ENCODE results near the gene CASP4.
"Not testable (repeated sequence)": the region's sequence is repeated elsewhere in the genome, so short reads cannot be mapped to it uniquely, and the experiment has no call there.

CASP4 gene

DNA sequence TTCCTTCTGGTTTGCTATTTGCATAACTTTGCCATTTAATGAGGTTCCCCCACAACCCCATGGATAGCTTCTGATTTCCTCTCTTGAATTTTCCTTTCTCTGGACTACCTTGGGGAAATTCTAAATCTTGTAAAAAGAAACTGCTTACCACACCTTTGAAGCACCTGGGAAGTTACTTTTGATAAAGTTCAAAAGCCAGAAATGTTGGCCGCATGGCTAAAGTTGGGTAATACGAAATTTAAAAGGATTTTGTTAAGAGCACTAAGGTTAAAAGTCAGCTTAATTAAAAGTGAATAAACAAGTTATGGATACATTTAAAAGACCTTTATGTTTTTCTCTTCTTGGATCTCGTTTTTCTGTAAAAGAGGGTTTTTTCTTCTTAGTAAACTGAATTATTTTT lies 5.5 kb downstream of the CASP4 start:
- Histone ChIP-seq H3K27me3 (ENCODE audit: control insufficient read depth, insufficient read depth, low read length) (no peaks in the 10 kb centered on the region), H3K9ac (ENCODE audit: low read depth, low read length) (no peak overlapping the region), H3K27ac (ENCODE audit: low read depth, low read length) (no peak overlapping the region), H3K9me3 (ENCODE audit: control insufficient read depth, insufficient read depth, low read length) (peaks cover 19% of the 10 kb centered on the region), H3K36me3 (ENCODE audit: control insufficient read depth, insufficient read depth, low read length) (no peaks in the 10 kb centered on the region), H3K4me3 (ENCODE audit: low read depth, low read length) (no peak overlapping the region), H3K4me1 (ENCODE audit: control insufficient read depth, insufficient read depth, low read length) (no peaks in the 10 kb centered on the region)

DNA sequence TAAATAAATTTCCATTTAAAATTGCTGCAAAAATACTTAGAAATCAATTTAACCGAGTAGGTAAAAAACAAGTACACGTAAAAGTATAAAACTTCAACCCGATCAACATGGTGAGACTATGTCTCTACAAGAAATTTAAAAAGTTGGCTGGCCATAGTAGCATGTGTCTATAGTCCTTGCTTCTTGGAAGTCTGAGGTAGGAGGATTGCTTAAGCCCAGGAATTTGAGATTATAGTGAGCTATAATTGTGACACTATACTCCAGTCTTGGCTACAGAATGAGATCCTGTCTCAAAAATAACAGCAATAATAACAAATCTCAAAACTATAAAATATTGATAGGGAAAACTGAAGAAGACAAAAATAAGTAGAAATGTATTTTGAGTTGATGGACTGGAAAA lies 11.1 kb downstream of the CASP4 start:
- H3K4me3 ChIP-seq (ENCODE audit: low read depth, low read length) = no peak overlapping the region
- H3K9ac ChIP-seq (ENCODE audit: low read depth, low read length) = no peak overlapping the region
- H3K27ac ChIP-seq (ENCODE audit: low read depth, low read length) = no peak overlapping the region
- H3K27me3 ChIP-seq (ENCODE audit: control insufficient read depth, insufficient read depth, low read length) = no peaks in the 10 kb centered on the region
- no peaks in the 10 kb centered on the region for H3K4me1 ChIP-seq (ENCODE audit: control insufficient read depth, insufficient read depth, low read length)
- peaks cover 6% of the 10 kb centered on the region; the same call in 1 of the 2 replicates for H3K9me3 ChIP-seq (ENCODE audit: control insufficient read depth, insufficient read depth, low read length)
- H3K36me3 ChIP-seq (ENCODE audit: control insufficient read depth, insufficient read depth, low read length) = no peaks in the 10 kb centered on the region

DNA sequence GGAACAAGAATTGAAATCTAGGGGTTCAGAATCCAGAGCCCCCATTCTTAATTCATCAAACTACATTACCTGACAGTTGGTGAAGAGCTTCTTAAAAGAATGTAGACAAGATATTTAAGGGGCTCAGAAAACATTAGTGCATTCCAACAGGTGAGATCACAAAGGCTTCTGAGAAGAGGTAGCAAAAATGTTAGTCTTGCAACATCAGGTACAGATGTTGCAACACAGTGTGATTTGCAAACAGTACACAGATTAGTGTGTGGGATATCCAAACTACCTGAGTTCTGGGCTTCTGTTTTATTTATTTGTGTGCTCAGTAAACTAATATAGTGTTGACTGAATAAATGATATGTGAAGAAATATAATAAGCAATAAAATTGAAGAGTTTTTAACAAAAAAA lies 11.8 kb downstream of the CASP4 start:
- Histone ChIP-seq H3K4me1 (ENCODE audit: control insufficient read depth, insufficient read depth, low read length) (no peaks in the 10 kb centered on the region), H3K9me3 (ENCODE audit: control insufficient read depth, insufficient read depth, low read length) (peaks cover 4% of the 10 kb centered on the region; the same call in 1 of the 2 replicates), H3K27ac (ENCODE audit: low read depth, low read length) (no peak overlapping the region), H3K27me3 (ENCODE audit: control insufficient read depth, insufficient read depth, low read length) (no peaks in the 10 kb centered on the region), H3K36me3 (ENCODE audit: control insufficient read depth, insufficient read depth, low read length) (no peaks in the 10 kb centered on the region), H3K9ac (ENCODE audit: low read depth, low read length) (no peak overlapping the region), H3K4me3 (ENCODE audit: low read depth, low read length) (no peak overlapping the region)

DNA sequence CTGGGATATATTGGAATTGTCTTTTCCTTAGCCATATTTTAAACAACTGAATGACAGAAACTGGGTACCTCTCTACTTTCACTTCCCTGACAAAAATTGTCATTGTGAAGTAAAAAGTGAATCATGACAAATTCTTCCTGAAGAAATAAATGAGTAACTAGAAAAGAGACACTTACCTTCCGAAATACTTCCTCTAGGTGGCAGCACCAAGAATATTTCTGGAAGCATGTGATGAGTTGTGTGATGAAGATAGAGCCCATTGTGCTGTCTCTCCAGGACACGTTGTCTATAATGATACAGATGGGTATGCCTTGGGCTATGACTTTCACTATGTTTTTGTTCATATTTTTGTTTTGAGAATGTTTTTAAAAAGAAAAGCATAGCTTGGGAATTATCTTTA lies 21.5 kb downstream of the CASP4 start:
- Histone ChIP-seq H3K9ac (ENCODE audit: low read depth, low read length) (no peak overlapping the region), H3K36me3 (ENCODE audit: control insufficient read depth, insufficient read depth, low read length) (no peaks in the 10 kb centered on the region), H3K27me3 (ENCODE audit: control insufficient read depth, insufficient read depth, low read length) (no peaks in the 10 kb centered on the region), H3K9me3 (ENCODE audit: control insufficient read depth, insufficient read depth, low read length) (no peaks in the 10 kb centered on the region), H3K27ac (ENCODE audit: low read depth, low read length) (no peak overlapping the region), H3K4me1 (ENCODE audit: control insufficient read depth, insufficient read depth, low read length) (no peaks in the 10 kb centered on the region), H3K4me3 (ENCODE audit: low read depth, low read length) (no peak overlapping the region)

DNA sequence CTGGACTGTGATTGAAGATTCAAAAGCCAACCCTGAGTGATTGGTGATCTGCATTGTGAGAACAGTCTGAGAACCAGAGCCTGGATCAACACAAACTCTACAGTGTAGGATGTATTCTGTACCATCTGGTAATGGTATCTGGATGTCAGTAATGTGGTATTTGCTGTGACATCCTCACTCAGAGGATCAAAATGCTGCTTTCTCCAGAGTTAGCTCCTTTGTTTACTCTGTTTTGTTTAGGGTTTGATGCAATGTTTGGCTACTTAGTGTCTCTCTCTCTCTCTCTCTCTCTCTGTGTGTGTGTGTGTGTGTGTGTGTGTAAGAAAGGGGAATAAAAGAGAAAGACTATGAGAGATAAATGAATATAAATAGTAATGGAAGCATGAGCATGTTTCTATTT lies 24.3 kb downstream of the CASP4 start:
- no peaks in the 10 kb centered on the region for H3K4me1 ChIP-seq (ENCODE audit: control insufficient read depth, insufficient read depth, low read length)
- H3K9me3 ChIP-seq (ENCODE audit: control insufficient read depth, insufficient read depth, low read length) = no peaks in the 10 kb centered on the region
- no peak overlapping the region for H3K4me3 ChIP-seq (ENCODE audit: low read depth, low read length)
- H3K27me3 ChIP-seq (ENCODE audit: control insufficient read depth, insufficient read depth, low read length) = no peaks in the 10 kb centered on the region
- H3K27ac ChIP-seq (ENCODE audit: low read depth, low read length) = no peak overlapping the region
- no peaks in the 10 kb centered on the region for H3K36me3 ChIP-seq (ENCODE audit: control insufficient read depth, insufficient read depth, low read length)
- H3K9ac ChIP-seq (ENCODE audit: low read depth, low read length) = no peak overlapping the region

DNA sequence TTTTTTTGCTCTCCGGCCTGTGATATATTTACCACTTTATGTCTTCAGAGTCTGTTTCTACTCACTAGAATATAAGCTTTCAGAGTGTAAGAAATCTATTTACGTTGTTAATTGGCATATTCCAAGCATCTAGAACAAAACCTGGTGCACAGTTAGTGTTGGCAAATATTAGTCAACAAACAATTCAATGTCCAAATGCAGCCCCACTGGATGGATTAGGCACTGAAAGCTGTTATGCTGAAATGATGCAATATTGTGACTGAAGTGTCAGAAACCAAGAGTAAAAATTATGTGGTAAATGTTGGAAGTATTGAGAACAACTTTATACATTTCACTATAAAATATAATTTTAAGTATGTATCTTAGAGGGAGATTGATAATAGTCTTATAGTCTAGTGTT lies 24.8 kb downstream of the CASP4 start:
- Histone ChIP-seq H3K9me3 (ENCODE audit: control insufficient read depth, insufficient read depth, low read length) (no peaks in the 10 kb centered on the region), H3K27me3 (ENCODE audit: control insufficient read depth, insufficient read depth, low read length) (no peaks in the 10 kb centered on the region), H3K4me1 (ENCODE audit: control insufficient read depth, insufficient read depth, low read length) (no peaks in the 10 kb centered on the region), H3K9ac (ENCODE audit: low read depth, low read length) (no peak overlapping the region), H3K27ac (ENCODE audit: low read depth, low read length) (no peak overlapping the region), H3K36me3 (ENCODE audit: control insufficient read depth, insufficient read depth, low read length) (no peaks in the 10 kb centered on the region), H3K4me3 (ENCODE audit: low read depth, low read length) (no peak overlapping the region)

DNA sequence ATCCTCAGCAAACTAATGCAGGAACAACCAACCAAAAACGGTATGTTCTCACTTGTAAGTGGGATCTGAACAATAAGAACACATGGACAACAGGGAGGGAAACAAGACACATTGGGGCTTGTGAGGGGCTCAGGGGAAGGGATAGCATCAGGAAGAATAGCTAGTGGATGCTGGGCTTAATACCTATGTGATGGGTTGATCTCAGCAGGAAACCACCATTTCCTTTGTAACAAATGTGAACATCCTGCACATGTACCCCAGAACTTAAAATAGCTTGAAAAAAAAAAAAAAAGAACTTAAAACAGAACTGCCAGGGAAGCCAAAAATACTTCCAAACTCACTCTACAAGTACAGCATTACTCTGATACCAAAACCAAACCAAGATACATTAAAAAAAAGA lies 33.8 kb downstream of the CASP4 start:
- Histone ChIP-seq H3K9ac (ENCODE audit: low read depth, low read length) (no peak overlapping the region), H3K4me1 (ENCODE audit: control insufficient read depth, insufficient read depth, low read length) (no peaks in the 10 kb centered on the region), H3K36me3 (ENCODE audit: control insufficient read depth, insufficient read depth, low read length) (no peaks in the 10 kb centered on the region), H3K27ac (ENCODE audit: low read depth, low read length) (no peak overlapping the region), H3K4me3 (ENCODE audit: low read depth, low read length) (no peak overlapping the region), H3K9me3 (ENCODE audit: control insufficient read depth, insufficient read depth, low read length) (no peaks in the 10 kb centered on the region; the same call in 1 of the 2 replicates), H3K27me3 (ENCODE audit: control insufficient read depth, insufficient read depth, low read length) (no peaks in the 10 kb centered on the region)

DNA sequence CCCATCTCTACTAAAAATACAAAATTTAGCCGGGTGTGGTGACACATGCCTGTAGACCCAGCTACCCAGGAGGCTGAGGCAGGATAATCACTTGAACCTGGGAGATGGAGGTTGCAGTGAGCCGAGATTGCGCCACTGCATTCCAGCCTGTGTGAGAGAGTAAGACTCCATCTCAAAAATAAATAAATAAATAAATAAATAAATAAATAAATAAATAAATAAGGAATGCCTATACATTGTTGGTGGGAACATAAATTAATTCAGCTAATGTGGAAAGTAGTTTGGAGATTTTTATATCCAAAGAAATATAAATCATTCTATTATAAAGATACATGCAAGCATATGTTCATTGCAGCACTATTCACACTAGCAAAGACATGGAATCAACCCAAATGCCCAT lies 34.3 kb downstream of the CASP4 start:
- not testable (repeated sequence) for H3K27me3 ChIP-seq (ENCODE audit: control insufficient read depth, insufficient read depth, low read length); H3K27ac ChIP-seq (ENCODE audit: low read depth, low read length); H3K9me3 ChIP-seq (ENCODE audit: control insufficient read depth, insufficient read depth, low read length); H3K4me3 ChIP-seq (ENCODE audit: low read depth, low read length); H3K9ac ChIP-seq (ENCODE audit: low read depth, low read length); H3K36me3 ChIP-seq (ENCODE audit: control insufficient read depth, insufficient read depth, low read length); H3K4me1 ChIP-seq (ENCODE audit: control insufficient read depth, insufficient read depth, low read length)

DNA sequence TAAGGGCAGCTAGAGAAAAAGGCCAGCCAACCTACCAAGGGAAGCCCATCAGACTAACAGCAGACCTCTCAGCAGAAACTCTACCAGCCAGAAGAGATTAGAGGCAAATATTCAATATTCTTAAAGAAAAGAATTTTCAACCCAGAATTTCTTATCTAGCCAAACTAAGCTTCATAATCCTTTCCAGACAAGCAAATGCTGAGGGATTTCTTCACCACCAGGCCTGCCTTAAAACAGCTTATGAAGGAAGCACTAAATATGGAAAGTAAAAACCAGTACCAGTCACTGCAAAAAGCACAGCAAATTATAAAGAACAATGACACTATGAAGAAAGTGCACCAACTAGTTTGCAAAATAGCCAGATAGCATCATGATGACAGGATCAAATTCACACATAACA lies 39.6 kb downstream of the CASP4 start:
- no peak overlapping the region for H3K9ac ChIP-seq (ENCODE audit: low read depth, low read length)
- no peak overlapping the region for H3K4me3 ChIP-seq (ENCODE audit: low read depth, low read length)
- no peak overlapping the region for H3K27ac ChIP-seq (ENCODE audit: low read depth, low read length)
- no peaks in the 10 kb centered on the region for H3K27me3 ChIP-seq (ENCODE audit: control insufficient read depth, insufficient read depth, low read length)
- no peaks in the 10 kb centered on the region for H3K4me1 ChIP-seq (ENCODE audit: control insufficient read depth, insufficient read depth, low read length)
- H3K36me3 ChIP-seq (ENCODE audit: control insufficient read depth, insufficient read depth, low read length) = no peaks in the 10 kb centered on the region
- H3K9me3 ChIP-seq (ENCODE audit: control insufficient read depth, insufficient read depth, low read length) = peaks cover 9% of the 10 kb centered on the region

DNA sequence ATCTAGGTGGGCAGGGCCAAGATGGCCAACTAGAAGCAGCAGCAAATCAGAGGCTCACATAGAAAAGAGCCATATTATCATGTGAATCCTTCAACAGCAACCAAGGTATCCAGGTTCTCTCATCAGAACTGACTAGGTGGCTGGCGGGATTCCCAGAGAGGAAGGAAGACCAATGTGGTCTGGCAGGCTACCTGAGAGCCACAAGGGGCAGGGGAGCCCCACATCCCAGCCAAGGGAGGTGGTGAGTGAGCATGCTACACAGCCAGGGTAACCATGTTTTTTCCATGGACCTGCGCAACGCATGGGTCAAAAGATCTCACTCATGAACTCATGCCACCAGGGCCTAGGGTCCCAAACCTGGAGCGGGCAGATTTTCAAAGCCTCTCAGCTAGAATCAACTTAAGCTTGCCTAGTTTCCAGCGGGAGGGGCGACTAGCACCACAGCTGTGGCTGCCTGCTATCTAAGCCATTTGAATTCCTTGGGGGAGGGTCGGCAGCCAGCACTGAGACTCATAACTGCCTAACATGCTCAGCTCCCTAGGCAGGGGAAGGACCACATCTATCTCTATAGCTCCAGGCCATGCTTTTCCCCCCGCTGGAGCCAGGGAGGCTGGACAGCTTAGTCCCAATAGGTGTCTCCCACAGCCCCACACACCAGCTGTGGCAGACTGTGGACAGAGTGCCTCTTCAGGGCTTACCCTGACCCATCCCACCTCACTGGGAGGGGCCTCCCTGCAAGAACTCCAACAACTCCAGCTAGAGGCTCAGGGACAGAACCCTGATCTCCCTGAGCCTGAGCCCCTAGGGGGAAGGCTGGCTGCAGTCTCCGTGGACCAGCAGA lies 41.4 kb downstream of the CASP4 start:
- peaks cover 9% of the 10 kb centered on the region for H3K9me3 ChIP-seq (ENCODE audit: control insufficient read depth, insufficient read depth, low read length)
- no peak overlapping the region for H3K9ac ChIP-seq (ENCODE audit: low read depth, low read length)
- H3K4me1 ChIP-seq (ENCODE audit: control insufficient read depth, insufficient read depth, low read length) = no peaks in the 10 kb centered on the region

DNA sequence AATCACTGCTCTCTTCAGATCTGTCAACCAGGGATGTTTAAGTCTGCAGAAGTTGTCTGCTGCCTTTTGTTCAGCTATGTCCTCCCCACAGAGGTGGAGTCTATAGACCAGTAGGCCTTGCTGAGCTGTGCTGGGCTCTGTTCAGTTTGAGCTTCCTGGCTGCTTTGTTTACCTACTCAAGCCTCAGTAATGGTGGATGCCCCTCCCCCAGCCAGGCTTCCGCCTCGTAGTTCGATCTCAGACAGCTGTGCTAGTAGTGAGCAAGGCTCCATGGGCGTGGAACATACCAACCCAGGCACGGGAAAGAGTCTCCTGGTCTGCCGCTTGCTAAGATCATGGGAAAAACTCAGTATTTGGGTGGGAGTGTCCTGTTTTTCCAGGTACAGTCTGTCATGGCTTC lies 42.5 kb downstream of the CASP4 start:
- Histone ChIP-seq H3K9ac (ENCODE audit: low read depth, low read length) (no peak overlapping the region), H3K27me3 (ENCODE audit: control insufficient read depth, insufficient read depth, low read length) (no peaks in the 10 kb centered on the region), H3K36me3 (ENCODE audit: control insufficient read depth, insufficient read depth, low read length) (no peaks in the 10 kb centered on the region), H3K4me3 (ENCODE audit: low read depth, low read length) (no peak overlapping the region), H3K27ac (ENCODE audit: low read depth, low read length) (no peak overlapping the region), H3K9me3 (ENCODE audit: control insufficient read depth, insufficient read depth, low read length) (peaks cover 9% of the 10 kb centered on the region), H3K4me1 (ENCODE audit: control insufficient read depth, insufficient read depth, low read length) (no peaks in the 10 kb centered on the region)

More for the DNA sequence above, 41.4 kb downstream of the CASP4 start:
- Histone ChIP-seq H3K4me3 (ENCODE audit: low read depth, low read length) (no peak overlapping the region), H3K27me3 (ENCODE audit: control insufficient read depth, insufficient read depth, low read length) (no peaks in the 10 kb centered on the region), H3K36me3 (ENCODE audit: control insufficient read depth, insufficient read depth, low read length) (no peaks in the 10 kb centered on the region), H3K27ac (ENCODE audit: low read depth, low read length) (no peak overlapping the region)

All from HUES48 (cell line).